ENCODE results near the gene C3orf18. TPM values are rescaled to one million over a fixed set of nuclear protein-coding genes. Genes with fewer than 3 reads are reported as not detected.
A peak's percentile ranks its signal among the peaks of the same experiment; 100 is the strongest.

The C3orf18 gene
- total and polyA plus RNA-seq, 2 experiments from 2014 or later, result 2.9 to 5.6 TPM

GRCh38 chr3:50615190-50615589, 47.6 kb upstream of the C3orf18 start:
- WGBS (ENCODE audit: low lambda C conversion rate, missing lambda C conversion rate), result 31% methylated on average over 1 of the region's 1 CpG
- no peak for DNase-seq (ENCODE audit: low spot score)
- no peaks in the 10 kb centered on the region for H4K20me1 ChIP-seq (ENCODE audit: insufficient read depth, poor library complexity, severe bottlenecking)
- no peaks in the 10 kb centered on the region for H3K9me2 ChIP-seq (replicated peaks; ENCODE audit: insufficient read depth)
- no peaks in the 10 kb centered on the region for H3K27me3 ChIP-seq
- H3K79me2 ChIP-seq, result peaks cover 37% of the 10 kb centered on the region
- no peaks in the 10 kb centered on the region for H3K36me3 ChIP-seq (replicated peaks; ENCODE audit: insufficient read depth, low read depth)
- H3K4me2 ChIP-seq, result no peak overlapping the region
- TF ChIP-seq CTCF (IDR thresholded peaks at IDR 0.05; ENCODE audit: poor library complexity) (no peak), EZH2 (IDR thresholded peaks at IDR 0.05; ENCODE audit: borderline replicate concordance) (no peak), EZH2phosphoT487 (IDR thresholded peaks at IDR 0.05; ENCODE audit: low read depth, severe bottlenecking, unreplicated experiment) (no peak)
- no peak overlapping the region for H3K4me3 ChIP-seq
- peaks cover 37% of the 10 kb centered on the region for H3K4me1 ChIP-seq (ENCODE audit: insufficient read depth)
- no peak overlapping the region for H3K27ac ChIP-seq
- no peak overlapping the region for H2AFZ ChIP-seq
- no peaks in the 10 kb centered on the region for H3K9me3 ChIP-seq (ENCODE audit: low read depth)

- Histone ChIP-seq H3K4me1 (ENCODE audit: insufficient read depth) (peaks cover 29% of the 10 kb centered on the region), H3K27ac (peak overlapping the region; percentile 85), H3K36me3 (replicated peaks; ENCODE audit: insufficient read depth, low read depth) (no peaks in the 10 kb centered on the region), H3K4me3 (no peak overlapping the region), H3K9me2 (replicated peaks; ENCODE audit: insufficient read depth) (no peaks in the 10 kb centered on the region), H3K4me2 (peak overlapping the region; percentile 80), H3K9me3 (ENCODE audit: low read depth) (no peaks in the 10 kb centered on the region), H3K27me3 (no peaks in the 10 kb centered on the region), H4K20me1 (ENCODE audit: insufficient read depth, poor library complexity, severe bottlenecking) (no peaks in the 10 kb centered on the region), H3K79me2 (peaks cover 28% of the 10 kb centered on the region), H2AFZ (no peak overlapping the region)
- 62% methylated on average over 6 of the region's 6 CpGs for WGBS (ENCODE audit: low lambda C conversion rate, missing lambda C conversion rate)
- no peak for DNase-seq (ENCODE audit: low spot score)
- TF ChIP-seq CTCF (IDR thresholded peaks at IDR 0.05; ENCODE audit: poor library complexity) (no peak), EZH2 (IDR thresholded peaks at IDR 0.05; ENCODE audit: borderline replicate concordance) (no peak), EZH2phosphoT487 (IDR thresholded peaks at IDR 0.05; ENCODE audit: low read depth, severe bottlenecking, unreplicated experiment) (no peak)
Measured at GRCh38 chr3:50612970-50613846, 45.7 kb upstream of the C3orf18 start.

- peak; percentile 38 for DNase-seq (ENCODE audit: low spot score)
- H3K4me3 ChIP-seq, result peak overlapping the region; percentile 19
- H3K79me2 ChIP-seq, result peaks cover 20% of the 10 kb centered on the region
- no peak for TF ChIP-seq CTCF (IDR thresholded peaks at IDR 0.05; ENCODE audit: poor library complexity)
- no peak for TF ChIP-seq EZH2 (IDR thresholded peaks at IDR 0.05; ENCODE audit: borderline replicate concordance)
- no peak for TF ChIP-seq EZH2phosphoT487 (IDR thresholded peaks at IDR 0.05; ENCODE audit: low read depth, severe bottlenecking, unreplicated experiment)
- H3K4me1 ChIP-seq (ENCODE audit: insufficient read depth), result peaks cover 23% of the 10 kb centered on the region
- 4% methylated on average over 27 of the region's 29 CpGs for WGBS (ENCODE audit: low lambda C conversion rate, missing lambda C conversion rate)
- H3K36me3 ChIP-seq (replicated peaks; ENCODE audit: insufficient read depth, low read depth), result no peaks in the 10 kb centered on the region
- H4K20me1 ChIP-seq (ENCODE audit: insufficient read depth, poor library complexity, severe bottlenecking), result no peaks in the 10 kb centered on the region
- H3K9me3 ChIP-seq (ENCODE audit: low read depth), result no peaks in the 10 kb centered on the region
- peak overlapping the region; percentile 80 for H3K4me2 ChIP-seq
- peak overlapping the region; percentile 85 for H3K27ac ChIP-seq
- no peaks in the 10 kb centered on the region for H3K9me2 ChIP-seq (replicated peaks; ENCODE audit: insufficient read depth)
- H3K27me3 ChIP-seq, result no peaks in the 10 kb centered on the region
- H2AFZ ChIP-seq, result peak overlapping the region; percentile 7
Measured at GRCh38 chr3:50612234-50612882, 44.8 kb upstream of the C3orf18 start.
